SU-DHL-6 (cell line): ENCODE results near the gene MAPKAPK3.

Experiments used
- H2AFZ ChIP-seq: fragments of 200-600 bp; sonication (generic); 2 replicates; pipeline ENCODE4 v1.6.1; 2014; ENCODE audit warnings: low read depth, mild to moderate bottlenecking, moderate library complexity, mixed read lengths, antibody characterized with exemption, low read length; ENCODE audit not compliant: severe bottlenecking
- H3F3A ChIP-seq: fragments of 200-600 bp; shearing (Covaris generic); 2 replicates; pipeline ENCODE4 v1.6.0; 2016; ENCODE audit warnings: antibody characterized with exemption, mild to moderate bottlenecking; ENCODE audit not compliant: insufficient read depth
- H3K27ac ChIP-seq: fragments of 200-600 bp; sonication (generic); 2 replicates; pipeline ENCODE4 v1.5.1; 2016; ENCODE audit warnings: low read depth, mild to moderate bottlenecking, low read length, moderate library complexity, mixed read lengths
- H3K27me3 ChIP-seq: fragments of 200-600 bp; sonication (generic), shearing (Covaris generic); 2 replicates; pipeline ENCODE4 v1.6.0; 2014; ENCODE audit warnings: mild to moderate bottlenecking, low read length
- H3K36me3 ChIP-seq: fragments of 200-600 bp; sonication (generic); 2 replicates; pipeline ENCODE4 v1.6.1; 2014; ENCODE audit warnings: mild to moderate bottlenecking, low read length, mixed read lengths
- H3K4me2 ChIP-seq: fragments of 300-600, 200-600 bp; shearing (Covaris generic), sonication (generic); 2 replicates; pipeline ENCODE4 v1.6.0; 2014; ENCODE audit warnings: low read length, low read depth, mild to moderate bottlenecking; ENCODE audit not compliant: poor library complexity, severe bottlenecking
- H3K4me3 ChIP-seq: fragments of 200-600 bp; sonication (generic); 2 replicates; pipeline ENCODE4 v1.5.1; 2014; ENCODE audit warnings: antibody characterized with exemption, low read length, mild to moderate bottlenecking, mixed read lengths; ENCODE audit not compliant: insufficient read depth, poor library complexity, severe bottlenecking
- H3K79me2 ChIP-seq: fragments of 200-600 bp; sonication (generic); 2 replicates; pipeline ENCODE4 v1.6.1; 2014; ENCODE audit warnings: mild to moderate bottlenecking, low read length, moderate library complexity; ENCODE audit not compliant: insufficient read depth
- H3K9ac ChIP-seq: fragments of 200-600 bp; sonication (generic); 2 replicates; pipeline ENCODE4 v1.7.0; 2014; ENCODE audit warnings: mild to moderate bottlenecking, low read length
- H3K9me2 ChIP-seq: fragments of 200-600 bp; sonication (generic); replicated peaks from 2 replicates; pipeline ENCODE4 v1.6.1; 2014; ENCODE audit warnings: low read length; ENCODE audit not compliant: insufficient read depth
- H3K9me3 ChIP-seq: fragments of 200-600 bp; sonication (generic); 2 replicates; pipeline ENCODE4 v1.6.1; 2014; ENCODE audit warnings: low read length, mixed read lengths; ENCODE audit not compliant: insufficient read depth
- H4K20me1 ChIP-seq: fragments of 200-600 bp; sonication (generic); 2 replicates; pipeline ENCODE4 v1.6.1; 2014; ENCODE audit warnings: low read depth, mild to moderate bottlenecking, antibody characterized with exemption, low read length, moderate library complexity, mixed read lengths
- CTCF ChIP-seq: fragments of 200-600 bp; sonication (generic); IDR thresholded peaks from one replicate; pipeline ENCODE4 v1.5.1; 2017; ENCODE audit warnings: antibody characterized with exemption, mild to moderate bottlenecking, low read length, moderate library complexity; ENCODE audit not compliant: insufficient read depth, poor library complexity, severe bottlenecking
- EZH2phosphoT487 ChIP-seq: fragments of 200-600 bp; sonication (generic), shearing (Covaris generic); conservative IDR thresholded peaks from 2 replicates; pipeline ENCODE4 v1.6.1; 2018; ENCODE audit warnings: mild to moderate bottlenecking, antibody characterized with exemption, low read length, moderate library complexity, mixed read lengths

The MAPKAPK3 gene

GRCh38 chr3:50587806-50588758 is 28.9 kb upstream of the MAPKAPK3 start:
- H3K9me3 ChIP-seq, result no peaks in the 10 kb centered on the region
- H4K20me1 ChIP-seq, result no peaks in the 10 kb centered on the region
- no peaks in the 10 kb centered on the region for H3K36me3 ChIP-seq
- H3K27ac ChIP-seq, result no peak overlapping the region
- H3K79me2 ChIP-seq, result no peaks in the 10 kb centered on the region
- no peak overlapping the region for H3K4me2 ChIP-seq
- no peak overlapping the region for H3K9ac ChIP-seq
- no peak for TF ChIP-seq EZH2phosphoT487
- no peak for TF ChIP-seq CTCF
- H3K27me3 ChIP-seq, result no peaks in the 10 kb centered on the region
- H3K9me2 ChIP-seq, result no peaks in the 10 kb centered on the region
- H3F3A ChIP-seq, result no peaks in the 10 kb centered on the region
- no peak overlapping the region for H3K4me3 ChIP-seq
- no peak overlapping the region for H2AFZ ChIP-seq

GRCh38 chr3:50588759-50589433 is 28.1 kb upstream of the MAPKAPK3 start:
- Histone ChIP-seq H3K4me2 (no peak overlapping the region), H3K4me3 (no peak overlapping the region), H3K79me2 (no peaks in the 10 kb centered on the region), H3K27ac (no peak overlapping the region), H3K36me3 (no peaks in the 10 kb centered on the region), H3K9ac (no peak overlapping the region), H4K20me1 (no peaks in the 10 kb centered on the region), H2AFZ (no peak overlapping the region), H3F3A (no peaks in the 10 kb centered on the region), H3K27me3 (no peaks in the 10 kb centered on the region), H3K9me3 (no peaks in the 10 kb centered on the region), H3K9me2 (no peaks in the 10 kb centered on the region)
- TF ChIP-seq CTCF (no peak), EZH2phosphoT487 (no peak)

GRCh38 chr3:50591196-50591741 is 25.7 kb upstream of the MAPKAPK3 start:
- H3K36me3 ChIP-seq, result no peaks in the 10 kb centered on the region
- H3F3A ChIP-seq, result no peaks in the 10 kb centered on the region
- no peaks in the 10 kb centered on the region for H3K79me2 ChIP-seq
- no peaks in the 10 kb centered on the region for H3K9me2 ChIP-seq
- H3K27ac ChIP-seq, result no peak overlapping the region
- H4K20me1 ChIP-seq, result no peaks in the 10 kb centered on the region
- no peaks in the 10 kb centered on the region for H3K27me3 ChIP-seq
- no peak overlapping the region for H3K4me3 ChIP-seq
- no peak for TF ChIP-seq EZH2phosphoT487
- TF ChIP-seq CTCF, result no peak
- no peak overlapping the region for H2AFZ ChIP-seq
- no peak overlapping the region for H3K9ac ChIP-seq
- H3K9me3 ChIP-seq, result no peaks in the 10 kb centered on the region
- H3K4me2 ChIP-seq, result no peak overlapping the region
